H1 (cell line): ENCODE data around the gene TTF1. TPM values are rescaled to one million over a fixed set of nuclear protein-coding genes. Genes with fewer than 3 reads are reported as not detected.

ENCODE experiments used
- CTCF ChIA-PET: fragments of 300-600 bp; sonication (Branson Sonifier 250); formaldehyde crosslinking; loops from one replicate; lab custom pipeline; 2021; ENCODE audit not compliant: partially characterized antibody; lab: Charles Lee
- POLR2A ChIA-PET: fragments of 300-600 bp; sonication (Branson Sonifier 250); formaldehyde crosslinking; loops from one replicate; lab custom pipeline; 2021; ENCODE audit warnings: inconsistent platforms; ENCODE audit not compliant: partially characterized antibody; lab: Charles Lee
- DNase-seq, 2 experiments: peaks; one replicate each; pipeline versions ENCODE4 v3.0.0 to v3.0.0-alpha.2; 2010 to 2022; ENCODE audit warnings: low spot score in 2 of 2, low read depth in 1 of 2, mixed read lengths in 1 of 2
- FAIRE-seq: peaks from 2 replicates; lab custom pipeline; 2011; peaks lifted over from hg19 to GRCh38; lab: Jason Lieb, UNC
- H2AFZ ChIP-seq: 2 replicates; pipeline ENCODE4 v1.8.1; 2012; ENCODE audit warnings: low read length, inconsistent platforms
- H2AK5ac ChIP-seq: 2 replicates; pipeline ENCODE4 v1.6.1; 2013; ENCODE audit warnings: low read depth, low read length
- H2BK120ac ChIP-seq: replicated peaks from 2 replicates; pipeline ENCODE3; 2013; ENCODE audit warnings: low read depth, low read length, inconsistent platforms
- H2BK12ac ChIP-seq: 2 replicates; pipeline ENCODE4 v1.6.1; 2013; ENCODE audit warnings: low read depth, low read length
- H2BK15ac ChIP-seq: 2 replicates; pipeline ENCODE4 v1.6.1; 2013; ENCODE audit warnings: low read length
- H2BK20ac ChIP-seq: 2 replicates; pipeline ENCODE4 v1.6.1; 2013; ENCODE audit warnings: low read length
- H2BK5ac ChIP-seq: 2 replicates; pipeline ENCODE4 v1.6.1; 2013; ENCODE audit warnings: low read depth, low read length
- H3K14ac ChIP-seq: 2 replicates; pipeline ENCODE4 v1.6.1; 2013; ENCODE audit warnings: inconsistent platforms; ENCODE audit not compliant: insufficient read length
- H3K18ac ChIP-seq: 2 replicates; pipeline ENCODE4 v1.6.1; 2013; ENCODE audit warnings: low read length; ENCODE audit errors: extremely low read depth
- H3K23ac ChIP-seq: 2 replicates; pipeline ENCODE4 v1.6.1; 2013; ENCODE audit warnings: inconsistent platforms; ENCODE audit not compliant: insufficient read length
- H3K23me2 ChIP-seq: 2 replicates; pipeline ENCODE4 v1.6.1; 2013; ENCODE audit warnings: low read depth, low read length
- H3K27ac ChIP-seq: 2 replicates; pipeline ENCODE4 v1.6.1; 2011; ENCODE audit warnings: low read depth, low read length, inconsistent platforms
- H3K27me3 ChIP-seq, 4 experiments: replicated peaks in 1 of 4; 1 replicate in 1 of 4; 2 replicates in 3 of 4; pipeline versions ENCODE4 v1.6.1 to v1.8.1; 2011 to 2013; ENCODE audit warnings: low read length in 3 of 4, mild to moderate bottlenecking in 3 of 4, inconsistent platforms in 2 of 4, mixed read lengths in 2 of 4, moderate library complexity in 1 of 4; ENCODE audit not compliant: control insufficient read depth in 3 of 4, insufficient read depth in 3 of 4; ENCODE audit errors: extremely low read depth in 1 of 4
- H3K36me3 ChIP-seq, 4 experiments: 2 replicates each; pipeline versions ENCODE4 v1.6.1 to v1.8.1; 2011 to 2013; ENCODE audit warnings: mild to moderate bottlenecking in 4 of 4, low read length in 3 of 4, moderate library complexity in 2 of 4, control low read depth in 1 of 4, inconsistent platforms in 1 of 4; ENCODE audit not compliant: insufficient read depth in 4 of 4, control insufficient read depth in 2 of 4
- H3K4ac ChIP-seq: replicated peaks from 2 replicates; pipeline ENCODE3; 2013; ENCODE audit warnings: low read length, low read depth, mixed read lengths, inconsistent platforms; ENCODE audit not compliant: insufficient read length
- H3K4me1 ChIP-seq, 4 experiments: replicated peaks in 1 of 4; 1 replicate in 1 of 4; 2 replicates in 3 of 4; pipeline versions ENCODE4 v1.6.1 to v1.8.1; 2011 to 2013; ENCODE audit warnings: low read length in 3 of 4, inconsistent platforms in 2 of 4, mixed read lengths in 1 of 4; ENCODE audit not compliant: insufficient read depth in 4 of 4, control insufficient read depth in 3 of 4
- H3K4me2 ChIP-seq, 2 experiments: 2 replicates each; pipeline versions ENCODE4 v1.6.1 to v1.8.1; 2011 to 2013; ENCODE audit warnings: low read depth in 2 of 2, low read length in 2 of 2, control low read depth in 1 of 2, inconsistent platforms in 1 of 2, mild to moderate bottlenecking in 1 of 2; ENCODE audit not compliant: insufficient read depth in 1 of 2
- H3K4me3 ChIP-seq, 4 experiments: fragments of 200-600, 300-600 bp in 1 of 4; sonication (generic), shearing (Covaris generic), sonication (Bioruptor Twin) in 1 of 4; 2 replicates each; pipeline versions ENCODE4 v1.5.1 to v1.8.1; 2011 to 2016; ENCODE audit warnings: low read length in 4 of 4, low read depth in 3 of 4, control low read depth in 2 of 4, inconsistent platforms in 2 of 4, mild to moderate bottlenecking in 2 of 4, mixed read lengths in 1 of 4, moderate library complexity in 1 of 4; ENCODE audit not compliant: insufficient read depth in 2 of 4; ENCODE audit errors: extremely low read depth in 1 of 4
- H3K56ac ChIP-seq: replicated peaks from 2 replicates; pipeline ENCODE3; 2013; ENCODE audit warnings: low read depth, mild to moderate bottlenecking, mixed read lengths, low read length, inconsistent platforms; ENCODE audit not compliant: insufficient read length
- H3K79me1 ChIP-seq: 2 replicates; pipeline ENCODE4 v1.6.1; 2013; ENCODE audit warnings: low read depth, low read length, control low read depth
- H3K79me2 ChIP-seq, 2 experiments: 2 replicates each; pipeline versions ENCODE4 v1.6.1 to v1.8.1; 2012 to 2013; ENCODE audit warnings: low read length in 2 of 2, mild to moderate bottlenecking in 2 of 2, inconsistent platforms in 1 of 2; ENCODE audit not compliant: insufficient read depth in 2 of 2, control insufficient read depth in 1 of 2
- H3K9ac ChIP-seq, 4 experiments: replicated peaks in 1 of 4; 1 replicate in 1 of 4; 2 replicates in 3 of 4; pipeline versions ENCODE4 v1.6.1 to v1.8.1; 2011 to 2013; ENCODE audit warnings: low read depth in 3 of 4, low read length in 3 of 4, control low read depth in 2 of 4, mild to moderate bottlenecking in 2 of 4, moderate library complexity in 2 of 4, inconsistent platforms in 1 of 4; ENCODE audit errors: extremely low read depth in 1 of 4
- H3K9me3 ChIP-seq, 2 experiments: 2 replicates each; pipeline versions ENCODE4 v1.6.1 to v1.8.1; 2012 to 2013; ENCODE audit warnings: mild to moderate bottlenecking in 2 of 2, moderate library complexity in 2 of 2, control low read depth in 1 of 2, inconsistent platforms in 1 of 2, low read depth in 1 of 2, low read length in 1 of 2, mixed read lengths in 1 of 2; ENCODE audit not compliant: insufficient read depth in 2 of 2
- H4K20me1 ChIP-seq, 2 experiments: replicated peaks in 1 of 2; 2 replicates each; pipeline versions ENCODE3 to v1.8.1; 2011 to 2013; ENCODE audit warnings: inconsistent platforms in 2 of 2, low read length in 2 of 2, mild to moderate bottlenecking in 1 of 2; ENCODE audit not compliant: insufficient read depth in 2 of 2, control insufficient read depth in 1 of 2
- H4K5ac ChIP-seq: 2 replicates; pipeline ENCODE4 v1.6.1; 2013; ENCODE audit warnings: low read length, low read depth, mixed read lengths, inconsistent platforms; ENCODE audit not compliant: insufficient read length
- H4K8ac ChIP-seq: 2 replicates; pipeline ENCODE4 v1.8.0; 2013; ENCODE audit warnings: mild to moderate bottlenecking, moderate library complexity, low read length, inconsistent platforms; ENCODE audit not compliant: insufficient read depth; ENCODE audit errors: extremely low read depth
- H4K91ac ChIP-seq: replicated peaks from 2 replicates; pipeline ENCODE3; 2013; ENCODE audit warnings: low read length, mixed read lengths, inconsistent platforms; ENCODE audit not compliant: insufficient read length
- EZH2 ChIP-seq: fragments of 200-600 bp; sonication (generic); IDR thresholded peaks from 2 replicates; pipeline ENCODE4 v1.7.1; 2012; ENCODE audit warnings: low read depth, mild to moderate bottlenecking, moderate library complexity, low read length, inconsistent platforms; ENCODE audit not compliant: severe bottlenecking
- WGBS, 2 experiments: shearing (Covaris generic) in 1 of 2; methylation state at CpG; one replicate each; pipeline versions ENCODE4 v1.1.6 to v1.1.7; 2013 to 2015; ENCODE audit warnings: low lambda C conversion rate in 2 of 2, mixed read lengths in 2 of 2, inconsistent platforms in 1 of 2, low coverage in 1 of 2, missing lambda C conversion rate in 1 of 2; ENCODE audit not compliant: insufficient replicate concordance in 2 of 2, insufficient coverage in 1 of 2, insufficient read length in 1 of 2; ENCODE audit errors: extremely low coverage in 1 of 2, missing lambda C conversion rate in 1 of 2; 5-methylcytosine and 5-hydroxymethylcytosine counted together
- polyA plus RNA-seq, 7 experiments: library from polyadenylated mRNA; depleted of rRNA in 3 of 7; stranded (reverse) in 5 of 7; unstranded in 2 of 7; fragments of >200 nt in 5 of 7; fragments of 200-250 nt in 2 of 7; gene quantifications; 1 replicate in 5 of 7; 2 replicates in 1 of 7; 4 replicates in 1 of 7; pipeline versions ENCODE4 v1.2.1 to v1.2.3, GENCODE V29; 2011 to 2013; ENCODE audit warnings: missing spikeins in 2 of 7, mixed read lengths in 2 of 7
- total RNA-seq: library from RNA; stranded (reverse); fragmentation: NEBNext Ultra II Directional; extraction: Animal tissue kit (Norgen Biotek cat#: 25700); gene quantifications from 2 replicates; pipeline ENCODE4 v1.2.1, GENCODE V29; 2021

The TTF1 gene
- total and polyA plus RNA-seq, 2 of the 8 experiments (the other 6 are each of a cell fraction or from before 2014, with no cell fraction given), result 7.8 to 22.2 TPM

- Histone ChIP-seq H4K5ac (no peak overlapping the region), H3K27me3 (peaks cover 0 to 7% (median 3%) of the 10 kb centered on the region in 4 experiments; a peak in 5 of 7 replicates), H2AFZ (no peak overlapping the region), H3K14ac (no peak overlapping the region), H4K20me1 (peaks cover 2 to 4% of the 10 kb centered on the region in 2 experiments), H2BK15ac (no peak overlapping the region), H2BK120ac (no peak overlapping the region), H3K79me2 (peaks cover 0 to 37% of the 10 kb centered on the region in 2 experiments; a peak in 2 of 4 replicates), H4K8ac (no peak overlapping the region), H3K36me3 (peaks cover 9 to 26% (median 16%) of the 10 kb centered on the region in 4 experiments), H3K4me3 (no peak overlapping the region), H3K9ac (no peak overlapping the region), H3K9me3 (no peaks in the 10 kb centered on the region), H2AK5ac (no peak overlapping the region), H3K4me1 (peaks cover 0 to 5% (median 1%) of the 10 kb centered on the region in 4 experiments; a peak in 2 of 7 replicates), H2BK12ac (no peak overlapping the region), H3K18ac (no peak overlapping the region), H3K4me2 (no peak overlapping the region), H3K23ac (no peak overlapping the region), H2BK20ac (no peak overlapping the region), H3K23me2 (peaks cover 7% of the 10 kb centered on the region; the same call in 1 of the 2 replicates), H4K91ac (no peak overlapping the region), H3K79me1 (peaks cover 8% of the 10 kb centered on the region), H2BK5ac (no peak overlapping the region), H3K27ac (no peak overlapping the region), H3K56ac (no peak overlapping the region), H3K4ac (no peak overlapping the region)
- 85% methylated on average over 9 of the region's 9 CpGs; no CpG with 5 or more reads in 1 of the 2 experiments for WGBS, 2 experiments
- FAIRE-seq (no peak), DNase-seq (no peak)
- POLR2A ChIA-PET, result interaction anchor here (0.6 kb wide), 1 partner anchor 41 kb away, joined by 3 read pairs; no protein-coding TSS in a partner anchor
- CTCF ChIA-PET, result interaction anchor here (1.4 to 1.5 kb wide), 2 partner anchors 168 to 171 kb away, joined by 4 to 5 read pairs; no protein-coding TSS in a partner anchor
- TF ChIP-seq EZH2, result no peak
These were observed 2.3 kb downstream of the TTF1 start for GRCh38 chr9:132404228-132404881.
